Activated gamma-delta T cell treated with anti-CD3 and anti-CD28 coated beads, Interleukin-2, amount 50 U/mL, for 16 hours (primary cell): ENCODE data around the gene ZNF23.
A peak's percentile ranks its signal among the peaks of the same experiment; 100 is the strongest.
"Not testable (repeated sequence)": the region's sequence is repeated elsewhere in the genome, so short reads cannot be mapped to it uniquely, and the experiment has no call there.

ENCODE experiments used
- DNase-seq: peaks from one replicate; pipeline ENCODE4 v3.0.0-alpha.2; 2020; ENCODE audit warnings: low read depth

ZNF23 gene

GRCh38 chr16:71461686-71462648, at the start of gene ZNF23:
ZNF23 (minus strand) TSS chr16:71462247; CDS start chr16:71456796, 5,451 bp downstream.
- peak; percentile 62 for DNase-seq

- no peak for DNase-seq
Observed at GRCh38 chr16:71507061-71507460, 45.0 kb upstream of the ZNF23 start.

GRCh38 chr16:71504901-71505300, 42.9 kb upstream of the ZNF23 start:
- DNase-seq, result no peak

- not testable (repeated sequence) for DNase-seq
Observed at GRCh38 chr16:71504051-71504450, 42.0 kb upstream of the ZNF23 start.

- no peak for DNase-seq
Observed at GRCh38 chr16:71501547-71501946, 39.5 kb upstream of the ZNF23 start.

- no peak for DNase-seq
Observed at GRCh38 chr16:71500964-71501363, 38.9 kb upstream of the ZNF23 start.

- peak; percentile 19 for DNase-seq
Observed at GRCh38 chr16:71499775-71500364, 37.8 kb upstream of the ZNF23 start.

- no peak for DNase-seq
Observed at GRCh38 chr16:71498031-71498430, 36.0 kb upstream of the ZNF23 start.

- no peak for DNase-seq
Observed at GRCh38 chr16:71493213-71493612, 31.2 kb upstream of the ZNF23 start.

- no peak for DNase-seq
Observed at GRCh38 chr16:71492786-71493185, 30.7 kb upstream of the ZNF23 start.

- DNase-seq, result no peak
Observed at GRCh38 chr16:71491054-71491453, 29.0 kb upstream of the ZNF23 start.

GRCh38 chr16:71490361-71490760, 28.3 kb upstream of the ZNF23 start:
- DNase-seq, result no peak

- no peak for DNase-seq
Observed at GRCh38 chr16:71489122-71489521, 27.1 kb upstream of the ZNF23 start, which contains the start of gene ZNF19. ZNF19 (minus strand) TSS chr16:71489324; CDS start chr16:71482114, 7,210 bp downstream.

- DNase-seq, result peak; percentile 65
Observed at GRCh38 chr16:71484006-71484893, 22.2 kb upstream of the ZNF23 start.

GRCh38 chr16:71482569-71482968, 20.5 kb upstream of the ZNF23 start:
- no peak for DNase-seq

- DNase-seq, result no peak
Observed at GRCh38 chr16:71480956-71481355, 18.9 kb upstream of the ZNF23 start.

- DNase-seq, result no peak
Observed at GRCh38 chr16:71479420-71479819, 17.4 kb upstream of the ZNF23 start.

GRCh38 chr16:71476457-71477124, 14.5 kb upstream of the ZNF23 start:
- DNase-seq, result no peak

GRCh38 chr16:71474864-71475263, 12.8 kb upstream of the ZNF23 start:
- no peak for DNase-seq

GRCh38 chr16:71473891-71474290, 11.8 kb upstream of the ZNF23 start:
- DNase-seq, result no peak

GRCh38 chr16:71472931-71473330, 10.9 kb upstream of the ZNF23 start:
- no peak for DNase-seq

- no peak for DNase-seq
Observed at GRCh38 chr16:71472051-71472450, 10.0 kb upstream of the ZNF23 start.
